Cardiac septum (tissue), 1 donor: ENCODE results near the gene HES5. TPM values are rescaled to one million over a fixed set of nuclear protein-coding genes. Genes with fewer than 3 reads are reported as not detected.

Experiments used
- DNase-seq: peaks from one replicate; pipeline ENCODE4 v3.0.0-alpha.2; 2020; ENCODE audit warnings: low spot score
- intact Hi-C: fragments of 100-400 bp; cut with DNase I; formaldehyde crosslinking; loops from one replicate; pipeline ENCODE4 v1.14.0; 2022
- total RNA-seq: library from RNA; stranded (reverse); fragmentation: NEBNext Ultra II Directional; extraction: Animal tissue kit (Norgen Biotek cat#: 25700); gene quantifications from one replicate; pipeline ENCODE4 v1.2.1, GENCODE V29; 2021
- donor health status: DM: no; HTN: no; CAD: no.

Gene HES5
- total RNA-seq, 1 donor from 2014 or later, result 2.0 TPM

- DNase-seq, result no peak
- intact Hi-C loops, result no loop called here
Observed at GRCh38 chr1:2495026-2495425, 35.0 kb downstream of the HES5 start.

- intact Hi-C loops, result no loop called here
- no peak for DNase-seq
Observed at GRCh38 chr1:2494323-2494693, 35.8 kb downstream of the HES5 start.

GRCh38 chr1:2493691-2494322 is 36.3 kb downstream of the HES5 start:
- intact Hi-C loops, result no loop called here
- no peak for DNase-seq

GRCh38 chr1:2493218-2493617 is 36.8 kb downstream of the HES5 start:
- intact Hi-C loops, result no loop called here

GRCh38 chr1:2492091-2492490 is 38.0 kb downstream of the HES5 start:
- intact Hi-C loops, result no loop called here

More at GRCh38 chr1:2493218-2493617, 36.8 kb downstream of the HES5 start:
- no peak for DNase-seq

GRCh38 chr1:2489615-2490014 is 40.4 kb downstream of the HES5 start:
- intact Hi-C loops, result no loop called here
- no peak for DNase-seq

More at GRCh38 chr1:2492091-2492490, 38.0 kb downstream of the HES5 start:
- DNase-seq, result no peak

- no peak for DNase-seq
- intact Hi-C loops, result no loop called here
Observed at GRCh38 chr1:2488688-2489087, 41.4 kb downstream of the HES5 start.

- intact Hi-C loops, result no loop called here
- DNase-seq, result no peak
Observed at GRCh38 chr1:2486558-2486957, 43.5 kb downstream of the HES5 start.

GRCh38 chr1:2486041-2486440 is 44.0 kb downstream of the HES5 start:
- no peak for DNase-seq
- intact Hi-C loops, result no loop called here

- intact Hi-C loops, result no loop called here
- no peak for DNase-seq
Observed at GRCh38 chr1:2483970-2484369, 46.1 kb downstream of the HES5 start.

- intact Hi-C loops, result no loop called here
- DNase-seq, result no peak
Observed at GRCh38 chr1:2483026-2483425, 47.0 kb downstream of the HES5 start.

- intact Hi-C loops, result no loop called here
- no peak for DNase-seq
Observed at GRCh38 chr1:2482588-2482987, 47.5 kb downstream of the HES5 start.

- no peak for DNase-seq
- intact Hi-C loops, result no loop called here
Observed at GRCh38 chr1:2481885-2482284, 48.2 kb downstream of the HES5 start.

GRCh38 chr1:2480986-2481364 is 49.1 kb downstream of the HES5 start:
- no peak for DNase-seq
- intact Hi-C loops, result no loop called here

- intact Hi-C loops, result no loop called here
Observed at GRCh38 chr1:2480236-2480985, 49.7 kb downstream of the HES5 start.

GRCh38 chr1:2479618-2480017 is 50.4 kb downstream of the HES5 start:
- intact Hi-C loops, result no loop called here

More at GRCh38 chr1:2480236-2480985, 49.7 kb downstream of the HES5 start:
- DNase-seq, result no peak

GRCh38 chr1:2479186-2479585 is 50.9 kb downstream of the HES5 start:
- intact Hi-C loops, result no loop called here
- no peak for DNase-seq

More at GRCh38 chr1:2479618-2480017, 50.4 kb downstream of the HES5 start:
- DNase-seq, result no peak
